Fibroblast of mammary gland (primary cell): ENCODE data around the gene TCHP.

ENCODE experiments used
- DNase-seq: peaks from one replicate; pipeline ENCODE4 v3.0.0-alpha.2; 2010; ENCODE audit warnings: low read depth
- H3K4me3 ChIP-seq: 2 replicates; pipeline ENCODE4 v1.5.1; 2011; ENCODE audit warnings: low read depth, mild to moderate bottlenecking, low read length, moderate library complexity; ENCODE audit not compliant: control insufficient read depth
- CTCF ChIP-seq: conservative IDR thresholded peaks from 2 replicates; pipeline ENCODE4 v1.5.1; 2011; ENCODE audit warnings: low read depth, low read length, inconsistent platforms; ENCODE audit not compliant: control insufficient read depth, insufficient read depth

The TCHP gene

GRCh38 chr12:109921982-109922381 is 21.9 kb downstream of the TCHP start:
- H3K4me3 ChIP-seq = no peak overlapping the region
- TF ChIP-seq CTCF = no peak
- DNase-seq = no peak

GRCh38 chr12:109923038-109923437 is 23.0 kb downstream of the TCHP start:
- no peak overlapping the region for H3K4me3 ChIP-seq
- TF ChIP-seq CTCF = no peak
- DNase-seq = no peak

- DNase-seq = no peak
- no peak for TF ChIP-seq CTCF
- H3K4me3 ChIP-seq = no peak overlapping the region
Measured at GRCh38 chr12:109923481-109924245, 23.6 kb downstream of the TCHP start.

GRCh38 chr12:109925185-109925840 is 25.2 kb downstream of the TCHP start:
- H3K4me3 ChIP-seq = no peak overlapping the region
- TF ChIP-seq CTCF = no peak
- DNase-seq = no peak

- no peak for TF ChIP-seq CTCF
- DNase-seq = no peak
- no peak overlapping the region for H3K4me3 ChIP-seq
Measured at GRCh38 chr12:109926016-109926415, 25.9 kb downstream of the TCHP start.

- TF ChIP-seq CTCF = no peak
- DNase-seq = no peak
- no peak overlapping the region for H3K4me3 ChIP-seq
Measured at GRCh38 chr12:109926488-109927210, 26.6 kb downstream of the TCHP start.
